Stimulated activated naive CD8-positive, alpha-beta T cell treated with anti-CD3 and anti-CD28 coated beads, Interleukin-15, Interleukin-2, amounts not matched to agents 100 ng/mL and 50 ng/mL, for 24 hours (primary cell): ENCODE measurements around the gene HENMT1.
A peak's percentile ranks its signal among the peaks of the same experiment; 100 is the strongest.
"Not testable (repeated sequence)": the region's sequence is repeated elsewhere in the genome, so short reads cannot be mapped to it uniquely, and the experiment has no call there.

ENCODE experiments used
- H3K27ac Mint-ChIP-seq: one replicate; pipeline ENCODE4 v1.8.0; 2021; ENCODE audit warnings: mild to moderate bottlenecking, mixed read lengths
- H3K27me3 Mint-ChIP-seq: one replicate; pipeline ENCODE4 v1.8.0; 2021; ENCODE audit warnings: mixed read lengths
- H3K36me3 Mint-ChIP-seq: one replicate; pipeline ENCODE4 v1.8.0; 2021; ENCODE audit warnings: low read depth, mixed read lengths
- H3K4me1 Mint-ChIP-seq: one replicate; pipeline ENCODE4 v1.8.0; 2021; ENCODE audit warnings: low read depth, mixed read lengths
- H3K4me3 Mint-ChIP-seq: one replicate; pipeline ENCODE4 v1.8.0; 2021; ENCODE audit warnings: mild to moderate bottlenecking, mixed read lengths
- H3K9me3 Mint-ChIP-seq: one replicate; pipeline ENCODE4 v1.8.0; 2021; ENCODE audit warnings: mixed read lengths

The HENMT1 gene

DNA sequence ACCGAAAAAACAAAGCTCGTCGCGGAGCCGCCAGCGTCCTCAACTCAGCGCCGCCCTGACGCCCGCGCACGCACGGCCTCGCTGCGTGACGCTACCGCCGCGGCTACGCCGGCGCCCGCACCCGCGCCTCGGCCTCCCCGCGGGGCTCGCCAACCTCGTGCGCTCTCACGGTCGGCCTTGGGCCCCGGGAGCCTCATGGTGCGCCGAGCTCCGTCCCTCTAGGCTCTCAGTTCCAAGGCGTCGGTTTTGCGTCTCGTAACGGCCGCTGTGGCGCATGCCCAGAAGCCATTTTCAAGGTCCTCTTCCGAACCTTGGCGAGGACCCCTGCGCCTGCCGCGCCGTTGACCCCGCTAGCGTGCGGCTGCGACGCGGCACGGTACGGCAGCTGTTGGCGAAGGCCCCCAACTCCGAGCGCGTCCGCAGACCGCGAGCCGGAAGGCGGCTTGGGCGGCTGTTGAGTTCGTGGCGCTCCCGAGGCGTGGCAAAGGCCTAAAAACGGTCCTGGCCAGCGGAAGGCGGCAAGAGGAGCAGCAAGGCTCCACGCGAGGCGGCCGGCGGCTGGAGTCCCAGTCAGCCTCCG is at the start of gene HENMT1:
TSS of gene HENMT1 (minus strand) at position 64 of the 580 bp plus-strand sequence. CDS start 1,209 bp downstream, outside the sequence.
- Mint-ChIP-seq H3K36me3 (peaks cover 5% of the 10 kb centered on the region), H3K4me3 (peak within 1 kb of the TSS; percentile 84), H3K27me3 (no peaks in the 10 kb centered on the region), H3K27ac (peak within 1 kb of the TSS; percentile 94), H3K4me1 (peaks cover 57% of the 10 kb centered on the region), H3K9me3 (no peaks in the 10 kb centered on the region)

DNA sequence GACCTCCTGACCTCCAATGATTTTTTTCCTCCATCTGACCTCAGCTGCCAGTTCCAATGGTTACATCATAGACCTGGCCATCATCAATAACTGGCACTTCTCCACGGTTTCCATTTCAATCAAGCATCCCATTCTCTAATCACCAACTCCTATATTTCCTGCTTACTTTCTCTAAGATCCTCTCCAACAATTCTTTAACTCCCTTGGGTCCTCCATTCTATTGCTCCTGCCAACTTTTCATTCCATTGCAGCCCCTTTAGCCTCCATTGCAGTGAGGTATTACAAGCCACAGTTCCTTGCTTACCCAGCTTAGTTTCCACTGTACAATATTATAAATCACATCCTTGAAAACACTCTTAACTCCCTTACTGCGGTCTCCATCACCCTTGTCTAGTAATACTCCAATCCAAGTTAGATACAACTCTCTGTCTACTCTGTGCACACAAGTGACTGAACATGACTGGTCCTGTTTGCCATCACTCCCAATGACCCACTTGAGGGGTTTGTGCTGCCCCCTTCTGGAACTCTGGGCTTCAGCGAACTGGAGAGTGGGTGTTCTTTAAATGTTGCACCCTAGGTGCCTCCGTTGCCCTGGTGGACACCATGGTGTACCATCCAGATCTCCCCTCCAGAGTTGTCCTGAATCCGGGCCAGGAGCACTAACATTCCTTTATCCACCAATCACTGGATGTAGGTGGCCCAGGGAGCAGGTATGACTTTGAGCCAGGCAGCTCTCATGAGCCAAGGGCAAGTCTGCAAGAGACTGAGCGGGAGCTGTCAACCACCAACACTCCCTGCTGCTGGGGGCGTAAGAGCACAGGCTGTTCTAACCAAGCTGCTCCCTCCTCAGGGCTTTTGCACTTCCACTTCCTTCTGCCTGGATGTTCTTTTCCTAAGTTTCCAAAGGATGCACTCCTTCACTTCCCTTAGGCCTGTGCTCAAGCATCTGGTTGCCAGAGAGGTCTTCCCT is 48.1 kb upstream of the HENMT1 start:
- Mint-ChIP-seq H3K27me3 (peaks cover 5% of the 10 kb centered on the region), H3K27ac (no peak overlapping the region), H3K4me3 (no peak overlapping the region), H3K9me3 (no peaks in the 10 kb centered on the region), H3K36me3 (no peaks in the 10 kb centered on the region), H3K4me1 (peaks cover 16% of the 10 kb centered on the region)

DNA sequence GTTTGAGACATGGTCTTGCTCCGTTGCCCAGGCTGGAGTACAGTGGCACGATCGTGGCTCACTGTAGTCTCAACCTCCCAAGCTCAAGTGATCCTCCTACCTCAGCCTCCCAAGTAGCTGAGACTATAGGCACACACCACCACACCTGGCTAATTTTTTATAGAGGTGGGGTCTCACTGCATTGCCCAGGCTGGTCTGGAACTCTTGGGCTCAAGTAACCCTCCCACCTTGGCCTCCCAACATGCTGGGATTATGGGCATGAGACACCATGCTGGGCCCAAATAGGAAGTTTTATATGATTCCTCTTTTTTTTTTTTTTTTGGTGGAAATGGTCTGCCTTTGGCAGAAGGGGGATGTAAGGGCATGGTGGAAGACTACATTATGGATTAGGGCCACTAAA is 45.8 kb upstream of the HENMT1 start:
- Mint-ChIP-seq H3K27me3 (no peaks in the 10 kb centered on the region), H3K9me3 (no peaks in the 10 kb centered on the region), H3K4me3 (no peak overlapping the region), H3K4me1 (peaks cover 28% of the 10 kb centered on the region), H3K36me3 (peaks cover 8% of the 10 kb centered on the region), H3K27ac (no peak overlapping the region)

DNA sequence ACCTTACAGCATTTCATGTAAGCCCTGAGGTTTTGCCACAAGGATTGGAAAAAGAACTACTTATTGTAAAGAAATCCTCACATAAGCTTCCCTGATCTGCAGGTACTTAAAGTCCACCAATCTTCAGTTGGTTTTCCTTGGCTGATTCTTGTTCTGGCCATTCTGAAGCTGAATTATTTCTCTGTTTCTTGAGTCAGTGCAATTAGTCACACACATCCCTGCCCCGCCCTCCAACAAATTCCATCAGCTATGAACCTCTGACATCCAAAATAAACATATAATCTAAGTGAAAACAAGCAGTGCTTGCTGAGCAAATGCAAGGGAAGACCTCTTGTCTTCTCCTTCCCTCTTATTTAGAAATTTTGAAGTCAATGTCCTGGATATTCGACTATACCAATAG is 43.6 kb upstream of the HENMT1 start:
- peaks cover 38% of the 10 kb centered on the region for H3K4me1 Mint-ChIP-seq
- H3K4me3 Mint-ChIP-seq = peak overlapping the region; percentile 54
- H3K9me3 Mint-ChIP-seq = no peaks in the 10 kb centered on the region
- no peaks in the 10 kb centered on the region for H3K27me3 Mint-ChIP-seq
- H3K27ac Mint-ChIP-seq = peak overlapping the region; percentile 36
- H3K36me3 Mint-ChIP-seq = peaks cover 29% of the 10 kb centered on the region

DNA sequence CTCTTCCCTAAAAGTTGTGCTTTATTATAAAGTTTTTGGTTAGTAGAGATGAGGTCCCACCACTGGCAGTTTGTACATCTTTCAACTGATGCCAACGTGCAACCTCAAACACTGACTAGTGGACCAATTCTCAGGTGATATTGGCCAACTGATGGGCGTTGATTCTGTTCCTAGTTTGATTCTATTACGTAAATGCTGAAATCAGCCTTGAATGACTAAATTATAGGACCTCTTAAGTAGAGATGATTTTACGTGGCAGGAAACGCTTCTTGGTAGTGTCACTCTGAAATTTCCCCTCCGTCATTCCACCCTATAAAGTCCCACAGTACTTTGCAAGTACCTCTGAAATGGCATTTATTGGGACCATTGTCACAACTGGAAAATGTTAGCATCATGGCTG is 43.0 kb upstream of the HENMT1 start:
- no peaks in the 10 kb centered on the region for H3K27me3 Mint-ChIP-seq
- H3K4me3 Mint-ChIP-seq = peak overlapping the region; percentile 54
- H3K27ac Mint-ChIP-seq = peak overlapping the region; percentile 70
- H3K36me3 Mint-ChIP-seq = peaks cover 35% of the 10 kb centered on the region
- H3K4me1 Mint-ChIP-seq = peaks cover 42% of the 10 kb centered on the region
- no peaks in the 10 kb centered on the region for H3K9me3 Mint-ChIP-seq

- Mint-ChIP-seq H3K4me1 (peaks cover 55% of the 10 kb centered on the region), H3K36me3 (peaks cover 53% of the 10 kb centered on the region), H3K27ac (peak overlapping the region; percentile 24)
- not testable (repeated sequence) for H3K27me3 Mint-ChIP-seq, H3K9me3 Mint-ChIP-seq, H3K4me3 Mint-ChIP-seq
These were observed 41.2 kb upstream of the HENMT1 start for GRCh38 chr1:108702109-108702508.

DNA sequence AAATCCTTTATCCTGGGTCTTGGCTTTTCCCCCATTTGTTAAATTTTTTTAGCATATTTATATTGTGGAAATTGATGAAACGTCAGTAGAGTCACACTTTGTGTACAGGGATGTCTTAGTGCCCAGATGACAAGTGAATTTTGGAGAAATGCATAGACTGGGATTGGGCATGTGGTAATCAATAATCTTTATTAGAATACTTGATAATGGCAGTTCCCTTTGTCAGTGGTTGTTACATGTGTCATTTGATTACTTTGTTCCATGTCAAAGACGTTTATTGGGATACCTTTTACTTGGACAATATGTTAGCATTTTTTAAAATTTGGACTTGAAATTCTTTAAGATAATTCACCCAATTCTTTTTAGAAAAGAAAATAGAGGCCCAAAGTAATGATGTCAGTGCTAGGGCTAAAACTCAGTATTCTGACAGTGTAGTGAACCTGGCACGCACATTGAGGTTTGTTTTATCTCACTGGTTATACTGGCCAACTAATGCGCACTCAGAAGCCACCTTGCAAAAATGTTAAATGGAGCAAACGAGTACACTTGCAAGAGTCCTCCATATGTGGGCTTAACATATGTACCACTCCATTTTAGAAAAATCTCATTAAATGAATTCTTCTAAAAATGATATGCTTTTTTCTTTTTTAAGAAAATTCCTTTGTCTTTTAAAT is 40.4 kb upstream of the HENMT1 start:
- peaks cover 63% of the 10 kb centered on the region for H3K4me1 Mint-ChIP-seq
- H3K4me3 Mint-ChIP-seq = no peak overlapping the region
- H3K36me3 Mint-ChIP-seq = peaks cover 61% of the 10 kb centered on the region
- peak overlapping the region; percentile 13 for H3K27ac Mint-ChIP-seq
- no peaks in the 10 kb centered on the region for H3K27me3 Mint-ChIP-seq
- H3K9me3 Mint-ChIP-seq = no peaks in the 10 kb centered on the region

GRCh38 chr1:108699375-108700332 is 38.8 kb upstream of the HENMT1 start:
- no peaks in the 10 kb centered on the region for H3K27me3 Mint-ChIP-seq
- H3K36me3 Mint-ChIP-seq = peaks cover 74% of the 10 kb centered on the region
- H3K9me3 Mint-ChIP-seq = no peaks in the 10 kb centered on the region
- peak overlapping the region; percentile 64 for H3K4me3 Mint-ChIP-seq
- peaks cover 74% of the 10 kb centered on the region for H3K4me1 Mint-ChIP-seq
- peak overlapping the region; percentile 83 for H3K27ac Mint-ChIP-seq

- Mint-ChIP-seq H3K9me3 (no peaks in the 10 kb centered on the region), H3K27ac (peak overlapping the region; percentile 88), H3K4me3 (peak overlapping the region; percentile 79), H3K36me3 (peaks cover 78% of the 10 kb centered on the region), H3K4me1 (peaks cover 71% of the 10 kb centered on the region), H3K27me3 (no peaks in the 10 kb centered on the region)
These were observed 34.6 kb upstream of the HENMT1 start for GRCh38 chr1:108695535-108695934.

DNA sequence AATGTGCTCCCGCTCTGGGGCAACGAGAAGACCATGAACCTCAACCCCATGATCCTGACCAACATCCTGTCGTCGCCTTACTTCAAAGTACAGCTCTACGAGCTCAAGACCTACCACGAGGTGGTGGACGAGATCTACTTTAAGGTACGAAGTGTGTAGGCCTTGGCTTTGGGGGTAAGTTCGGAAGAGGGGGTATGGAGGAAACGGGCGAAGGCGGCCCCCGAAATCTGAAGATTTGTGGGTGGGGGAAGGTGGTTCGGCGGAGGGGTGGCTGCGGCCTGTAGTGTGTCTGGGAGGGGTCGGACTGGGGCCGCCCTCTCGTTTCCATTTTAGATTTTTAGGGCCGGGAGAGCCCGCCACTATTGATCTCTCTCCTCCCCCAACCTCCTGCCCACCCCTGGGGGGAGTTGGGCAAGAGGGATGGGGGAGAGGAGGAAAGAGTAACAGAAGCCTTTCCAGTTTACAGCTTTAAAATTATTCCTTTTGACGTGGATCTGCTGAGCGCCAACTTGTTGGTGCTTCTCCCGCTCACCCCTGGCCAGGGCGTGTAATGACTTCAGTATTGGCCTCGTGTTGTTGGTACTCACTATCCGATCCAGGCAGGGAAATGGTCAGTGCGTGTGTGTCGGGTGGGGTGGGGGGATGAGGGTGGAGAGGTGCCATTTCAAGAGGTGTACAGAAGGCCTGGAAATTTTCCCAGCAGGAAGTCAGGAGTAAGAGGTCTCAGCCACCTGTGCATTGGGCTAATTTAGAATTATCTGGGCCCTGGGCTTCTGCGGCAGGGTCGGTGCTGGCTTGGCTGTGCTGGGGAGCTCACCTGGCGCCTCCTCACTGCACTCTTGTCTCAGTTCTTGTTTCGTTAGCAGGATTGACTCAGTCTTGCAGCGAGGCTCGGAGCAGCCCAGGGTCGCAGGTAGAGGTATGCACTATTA is 32.1 kb upstream of the HENMT1 start:
- Mint-ChIP-seq H3K9me3 (no peaks in the 10 kb centered on the region), H3K36me3 (peaks cover 52% of the 10 kb centered on the region)

DNA sequence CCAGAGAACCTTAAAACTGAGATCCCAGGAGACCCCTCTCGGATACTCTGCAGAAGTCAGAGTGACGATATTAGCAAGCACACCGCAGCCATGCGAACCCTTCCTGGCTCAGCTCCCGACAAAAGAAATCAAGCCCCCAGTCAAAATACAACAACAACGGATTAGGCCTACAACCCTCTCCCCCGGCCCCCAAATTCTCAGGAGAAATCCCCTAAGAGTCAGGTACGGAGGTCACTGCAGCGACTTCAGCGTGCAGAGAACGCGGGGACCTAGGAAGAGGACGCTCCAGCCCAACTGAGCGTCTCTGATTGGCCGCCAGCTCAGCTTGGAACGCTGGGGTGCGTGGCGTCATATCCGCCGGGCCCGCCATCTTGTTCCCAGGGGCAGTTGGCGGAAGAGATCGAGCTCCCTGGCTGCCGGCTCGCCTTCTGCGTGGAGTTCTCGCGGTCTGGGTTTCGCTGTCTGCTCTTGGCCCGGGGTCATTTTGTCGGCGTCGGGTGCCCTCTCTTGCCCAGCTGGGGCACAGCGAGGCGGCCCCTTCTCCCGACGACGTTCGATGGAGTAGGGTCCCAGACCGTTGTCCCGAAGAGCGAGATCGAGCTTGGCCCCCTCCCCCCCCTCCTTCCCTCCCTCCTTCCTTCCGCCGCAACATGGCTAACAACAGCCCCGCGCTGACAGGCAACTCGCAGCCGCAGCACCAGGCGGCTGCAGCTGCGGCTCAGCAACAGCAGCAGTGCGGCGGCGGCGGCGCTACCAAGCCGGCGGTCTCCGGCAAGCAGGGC is 31.2 kb upstream of the HENMT1 start, which contains the start of gene PRPF38B:
TSS of gene PRPF38B (plus strand) at position 369 of the 782 bp plus-strand sequence. CDS start at position 651, 282 bp downstream.
- Mint-ChIP-seq H3K27me3 (no peaks in the 10 kb centered on the region), H3K9me3 (no peaks in the 10 kb centered on the region), H3K27ac (peak within 1 kb of the TSS; percentile 99), H3K4me1 (peaks cover 44% of the 10 kb centered on the region), H3K4me3 (peak within 1 kb of the TSS; percentile 91), H3K36me3 (peaks cover 44% of the 10 kb centered on the region)

More for the DNA sequence above, 32.1 kb upstream of the HENMT1 start:
- no peaks in the 10 kb centered on the region for H3K27me3 Mint-ChIP-seq
- H3K4me1 Mint-ChIP-seq = peaks cover 53% of the 10 kb centered on the region
- peak overlapping the region; percentile 91 for H3K4me3 Mint-ChIP-seq
- peak overlapping the region; percentile 99 for H3K27ac Mint-ChIP-seq

DNA sequence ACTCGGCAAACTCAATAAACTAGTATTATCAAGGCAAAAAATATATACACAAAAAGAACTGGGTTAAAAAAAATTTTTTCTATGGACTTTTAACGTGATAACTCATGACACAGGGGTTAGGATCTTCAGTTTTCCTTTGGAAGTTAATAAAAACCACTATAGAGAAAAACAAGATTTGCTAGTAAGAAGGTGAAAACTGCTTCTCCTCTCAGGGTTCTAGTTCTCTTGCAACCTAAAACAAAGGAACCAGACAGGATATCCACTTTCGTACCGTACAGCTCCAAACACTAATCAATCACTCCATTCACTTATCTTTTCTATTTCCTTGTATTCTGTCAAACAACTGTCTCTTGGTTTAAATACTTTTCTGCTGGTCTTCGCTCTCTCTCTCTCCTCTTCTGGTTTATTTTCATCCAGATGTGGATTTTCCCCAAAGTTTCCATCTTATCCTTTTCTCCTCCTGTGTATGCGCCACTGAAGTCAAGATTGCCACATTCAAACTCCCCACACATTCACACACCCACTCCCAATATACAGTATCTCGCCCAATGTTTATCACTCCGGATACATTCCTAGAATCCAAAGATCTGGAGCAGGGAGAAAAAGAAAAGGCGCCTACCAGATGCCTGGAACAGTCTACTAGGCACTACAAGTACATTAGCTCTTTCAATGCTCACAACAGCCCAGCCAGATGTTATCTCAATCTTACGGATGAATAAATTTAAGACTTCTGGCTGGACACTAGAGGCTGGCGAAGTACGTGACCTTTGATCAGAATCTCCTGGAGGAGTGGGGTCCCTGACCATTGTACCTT is 30.4 kb upstream of the HENMT1 start:
- H3K36me3 Mint-ChIP-seq = peaks cover 36% of the 10 kb centered on the region
- no peaks in the 10 kb centered on the region for H3K9me3 Mint-ChIP-seq
- H3K27me3 Mint-ChIP-seq = no peaks in the 10 kb centered on the region
- peaks cover 36% of the 10 kb centered on the region for H3K4me1 Mint-ChIP-seq
- H3K27ac Mint-ChIP-seq = peak overlapping the region; percentile 99
- peak overlapping the region; percentile 91 for H3K4me3 Mint-ChIP-seq
